Lower leg skin (tissue), 3 donors: ENCODE results near the gene CALN1.

Source experiments
- CTCF ChIP-seq, 3 donors: fragments of 450-650 bp; IDR thresholded peaks; one replicate each; pipeline ENCODE4 v1.5.1; 2016; ENCODE audit warnings: antibody characterized with exemption in 3 of 3, mild to moderate bottlenecking in 3 of 3, moderate library complexity in 2 of 3
- POLR2A ChIP-seq, 2 donors: fragments of 450-650 bp; IDR thresholded peaks; one replicate each; pipeline ENCODE4 v1.6.1; 2016 to 2017; ENCODE audit warnings: antibody characterized with exemption in 2 of 2, mild to moderate bottlenecking in 1 of 2, moderate library complexity in 1 of 2

- no peak for TF ChIP-seq CTCF (IDR thresholded peaks at IDR 0.05)
- no peak for TF ChIP-seq POLR2A (IDR thresholded peaks at IDR 0.05)
Observed at GRCh38 chr7:72309476-72309875, 102.7 kb downstream of the CALN1 start.
